ENCODE measurements around the gene MGST3. TPM values are rescaled to one million over a fixed set of nuclear protein-coding genes. Genes with fewer than 3 reads are reported as not detected.

Gene MGST3
- total and polyA plus RNA-seq, 2 of the 13 experiments (the other 11 are each of a cell fraction or from before 2014, with no cell fraction given): 59.7 to 61.2 TPM

- TF ChIP-seq, protein P1, sequence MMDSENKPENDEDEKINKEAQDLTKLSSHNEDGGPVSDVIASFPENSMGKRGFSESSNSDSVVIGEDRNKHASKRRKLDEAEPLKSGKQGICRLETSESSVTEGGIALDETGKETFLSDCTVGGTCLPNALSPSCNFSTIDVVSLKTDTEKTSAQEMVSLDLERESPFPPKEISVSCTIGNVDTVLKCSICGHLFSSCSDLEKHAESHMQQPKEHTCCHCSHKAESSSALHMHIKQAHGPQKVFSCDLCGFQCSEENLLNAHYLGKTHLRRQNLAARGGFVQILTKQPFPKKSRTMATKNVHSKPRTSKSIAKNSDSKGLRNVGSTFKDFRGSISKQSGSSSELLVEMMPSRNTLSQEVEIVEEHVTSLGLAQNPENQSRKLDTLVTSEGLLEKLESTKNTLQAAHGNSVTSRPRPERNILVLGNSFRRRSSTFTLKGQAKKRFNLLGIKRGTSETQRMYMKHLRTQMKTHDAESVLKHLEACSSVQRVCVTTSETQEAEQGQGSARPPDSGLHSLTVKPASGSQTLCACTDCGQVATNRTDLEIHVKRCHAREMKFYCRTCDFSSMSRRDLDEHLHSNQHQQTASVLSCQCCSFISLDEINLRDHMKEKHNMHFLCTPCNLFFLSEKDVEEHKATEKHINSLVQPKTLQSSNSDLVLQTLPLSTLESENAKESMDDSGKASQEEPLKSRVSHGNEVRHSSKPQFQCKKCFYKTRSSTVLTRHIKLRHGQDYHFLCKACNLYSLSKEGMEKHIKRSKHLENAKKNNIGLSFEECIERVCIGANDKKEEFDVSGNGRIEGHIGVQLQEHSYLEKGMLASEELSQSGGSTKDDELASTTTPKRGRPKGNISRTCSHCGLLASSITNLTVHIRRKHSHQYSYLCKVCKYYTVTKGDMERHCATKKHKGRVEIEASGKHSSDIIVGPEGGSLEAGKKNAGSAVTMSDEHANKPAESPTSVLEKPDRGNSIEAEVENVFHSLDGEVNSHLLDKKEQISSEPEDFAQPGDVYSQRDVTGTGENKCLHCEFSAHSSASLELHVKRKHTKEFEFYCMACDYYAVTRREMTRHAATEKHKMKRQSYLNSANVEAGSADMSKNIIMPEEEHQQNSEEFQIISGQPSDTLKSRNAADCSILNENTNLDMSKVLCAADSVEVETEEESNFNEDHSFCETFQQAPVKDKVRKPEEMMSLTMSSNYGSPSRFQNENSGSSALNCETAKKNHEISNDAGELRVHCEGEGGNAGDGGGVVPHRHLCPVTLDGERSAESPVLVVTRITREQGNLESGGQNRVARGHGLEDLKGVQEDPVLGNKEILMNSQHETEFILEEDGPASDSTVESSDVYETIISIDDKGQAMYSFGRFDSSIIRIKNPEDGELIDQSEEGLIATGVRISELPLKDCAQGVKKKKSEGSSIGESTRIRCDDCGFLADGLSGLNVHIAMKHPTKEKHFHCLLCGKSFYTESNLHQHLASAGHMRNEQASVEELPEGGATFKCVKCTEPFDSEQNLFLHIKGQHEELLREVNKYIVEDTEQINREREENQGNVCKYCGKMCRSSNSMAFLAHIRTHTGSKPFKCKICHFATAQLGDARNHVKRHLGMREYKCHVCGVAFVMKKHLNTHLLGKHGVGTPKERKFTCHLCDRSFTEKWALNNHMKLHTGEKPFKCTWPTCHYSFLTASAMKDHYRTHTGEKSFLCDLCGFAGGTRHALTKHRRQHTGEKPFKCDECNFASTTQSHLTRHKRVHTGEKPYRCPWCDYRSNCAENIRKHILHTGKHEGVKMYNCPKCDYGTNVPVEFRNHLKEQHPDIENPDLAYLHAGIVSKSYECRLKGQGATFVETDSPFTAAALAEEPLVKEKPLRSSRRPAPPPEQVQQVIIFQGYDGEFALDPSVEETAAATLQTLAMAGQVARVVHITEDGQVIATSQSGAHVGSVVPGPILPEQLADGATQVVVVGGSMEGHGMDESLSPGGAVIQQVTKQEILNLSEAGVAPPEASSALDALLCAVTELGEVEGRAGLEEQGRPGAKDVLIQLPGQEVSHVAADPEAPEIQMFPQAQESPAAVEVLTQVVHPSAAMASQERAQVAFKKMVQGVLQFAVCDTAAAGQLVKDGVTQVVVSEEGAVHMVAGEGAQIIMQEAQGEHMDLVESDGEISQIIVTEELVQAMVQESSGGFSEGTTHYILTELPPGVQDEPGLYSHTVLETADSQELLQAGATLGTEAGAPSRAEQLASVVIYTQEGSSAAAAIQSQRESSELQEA (CRISPR knock-in tag; IDR thresholded peaks at IDR 0.05; ENCODE audit: not compliant biosample characterization): peak; percentile 68
- TF ChIP-seq TERF1 (CRISPR knock-in tag; IDR thresholded peaks at IDR 0.05): no peak
- peak; percentile 67 for TF ChIP-seq NKX3-1 (CRISPR knock-in tag; IDR thresholded peaks at IDR 0.05)
- no peak for TF ChIP-seq MATR3 (CRISPR knock-in tag; IDR thresholded peaks at IDR 0.05)
- no peak for TF ChIP-seq ZBTB38 (CRISPR knock-in tag; IDR thresholded peaks at IDR 0.05)
- TF ChIP-seq ZNF232 (CRISPR knock-in tag; IDR thresholded peaks at IDR 0.05; ENCODE audit: borderline replicate concordance): peak; percentile 59; the same call in 1 of the 2 replicates
- TF ChIP-seq ZNF672 (CRISPR knock-in tag; IDR thresholded peaks at IDR 0.05): no peak
- TF ChIP-seq RORA (CRISPR knock-in tag; IDR thresholded peaks at IDR 0.05): no peak
- TF ChIP-seq MXI1 (IDR thresholded peaks at IDR 0.05; ENCODE audit: borderline replicate concordance, low read depth, low read length): 0 out of 3 replicates have a peak, but pooled peaks have one; percentile 16
- 0 out of 2 replicates have a peak, but pooled peaks have one; percentile 36 for TF ChIP-seq BRCA1 (CRISPR knock-in tag; IDR thresholded peaks at IDR 0.05)
- peak; percentile 73; the same call in 1 of the 2 replicates for TF ChIP-seq DMAP1 (CRISPR knock-in tag; IDR thresholded peaks at IDR 0.05)
- peak; percentile 61; the same call in 1 of the 2 replicates for TF ChIP-seq KAT8 (CRISPR knock-in tag; IDR thresholded peaks at IDR 0.05)
- TF ChIP-seq ZBTB14 (CRISPR knock-in tag; IDR thresholded peaks at IDR 0.05): peak; percentile 30; the same call in 1 of the 2 replicates
- TF ChIP-seq KAT7 (CRISPR knock-in tag; IDR thresholded peaks at IDR 0.05; ENCODE audit: borderline replicate concordance): peak; percentile 74
- no peak; the same call in 1 of the 2 replicates for TF ChIP-seq ELF3 (CRISPR knock-in tag; IDR thresholded peaks at IDR 0.05)
- peak; percentile 74; the same call in 1 of the 2 replicates for TF ChIP-seq ZNF547 (CRISPR knock-in tag; IDR thresholded peaks at IDR 0.05)
- TF ChIP-seq MYPOP (CRISPR knock-in tag; IDR thresholded peaks at IDR 0.05): peak; percentile 68; the same call in 1 of the 2 replicates
- TF ChIP-seq AGO1 (IDR thresholded peaks at IDR 0.05; ENCODE audit: low read depth, low read length, poor library complexity, severe bottlenecking): no peak
Observed at GRCh38 chr1:165697881-165698760, 67.1 kb downstream of the MGST3 start, which contains the start of gene ALDH9A1 (continued).
